ENCODE results near the gene GSC. TPM values are rescaled to one million over a fixed set of nuclear protein-coding genes. Genes with fewer than 3 reads are reported as not detected.

GSC gene
- not detected in 2 replicates for polyA plus RNA-seq (2013)

- Histone ChIP-seq H3K36me3 (ENCODE audit: control insufficient read depth in 1 of 2, insufficient read depth in 2 of 2, low read length in 2 of 2) (no peaks in the 10 kb centered on the region), H3K27me3 (ENCODE audit: insufficient read depth, low read length) (peaks cover 77% of the 10 kb centered on the region), H3K14ac (ENCODE audit: low read length) (no peak within 1 kb of the TSS), H3K27ac (ENCODE audit: low read depth, low read length) (no peak within 1 kb of the TSS), H3K4me3 (ENCODE audit: low read depth, low read length) (peak within 1 kb of the TSS; percentile 47), H3K79me2 (ENCODE audit: control insufficient read depth, insufficient read depth, low read length, poor library complexity) (no peaks in the 10 kb centered on the region), H3K23ac (ENCODE audit: low read length) (no peak within 1 kb of the TSS), H2BK120ac (ENCODE audit: insufficient read depth, low read length, poor library complexity) (no peak within 1 kb of the TSS), H3K18ac (ENCODE audit: low read length) (no peak within 1 kb of the TSS), H3K9ac (ENCODE audit: low read length) (no peak within 1 kb of the TSS), H2AFZ (ENCODE audit: insufficient read depth, low read length, poor library complexity) (no peak within 1 kb of the TSS), H4K8ac (ENCODE audit: low read depth, low read length) (no peak within 1 kb of the TSS), H4K12ac (ENCODE audit: low read depth, low read length) (no peak within 1 kb of the TSS), H3K9me3 (ENCODE audit: insufficient read depth, low read depth, low read length) (peaks cover 3% of the 10 kb centered on the region), H3K4me2 (ENCODE audit: low read length) (peak within 1 kb of the TSS; percentile 69), H2BK12ac (ENCODE audit: low read length) (no peak within 1 kb of the TSS), H2AK5ac (ENCODE audit: low read length) (no peak within 1 kb of the TSS), H4K91ac (ENCODE audit: low read depth, low read length) (no peak within 1 kb of the TSS), H3K4me1 (ENCODE audit: control insufficient read depth in 1 of 2, insufficient read depth in 2 of 2, low read length in 2 of 2) (peaks cover 9 to 14% of the 10 kb centered on the region in 2 experiments), H3K4ac (ENCODE audit: low read depth, low read length) (no peak within 1 kb of the TSS), H2BK5ac (ENCODE audit: low read depth, low read length, poor library complexity) (no peak within 1 kb of the TSS), H3K79me1 (ENCODE audit: low read length) (no peaks in the 10 kb centered on the region)
- peak in 1 of 2 donors; percentile 15 for DNase-seq
- WGBS (ENCODE audit: extremely low coverage, insufficient coverage, insufficient read length), result no CpG with 5 or more reads among the region's 96 CpGs
Measured at GRCh38 chr14:94769391-94770250, at the start of gene GSC. Gene GSC (minus strand): TSS chr14:94770113. CDS start chr14:94770015, 98 bp downstream.

DNA sequence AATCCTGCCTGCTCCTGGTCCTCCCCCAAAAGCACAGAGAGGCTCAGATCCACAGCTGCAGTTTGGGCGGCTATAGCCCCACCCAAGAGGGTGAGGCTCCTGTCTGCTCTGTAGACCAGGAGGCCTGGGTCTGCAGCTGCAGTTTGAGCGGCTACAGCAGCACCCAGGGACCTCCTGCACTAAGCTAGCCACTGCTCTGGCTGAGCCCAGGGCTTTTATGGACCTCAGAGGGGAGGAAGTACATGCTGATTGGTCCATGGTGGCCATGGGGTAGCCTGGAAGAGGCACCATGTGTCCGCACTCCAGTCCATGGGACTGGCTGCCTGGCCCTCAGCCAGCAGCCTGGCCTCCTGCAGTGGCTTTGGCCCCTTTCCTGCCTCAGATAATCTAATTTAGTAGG, 49.6 kb upstream of the GSC start:
- Histone ChIP-seq H3K9ac (ENCODE audit: low read length) (no peak overlapping the region), H3K4me1 (ENCODE audit: control insufficient read depth in 1 of 2, insufficient read depth in 2 of 2, low read length in 2 of 2) (no peaks in the 10 kb centered on the region), H3K18ac (ENCODE audit: low read length) (no peak overlapping the region), H2AK5ac (ENCODE audit: low read length) (no peak overlapping the region), H3K36me3 (ENCODE audit: control insufficient read depth in 1 of 2, insufficient read depth in 2 of 2, low read length in 2 of 2) (no peaks in the 10 kb centered on the region), H4K91ac (ENCODE audit: low read depth, low read length) (no peak overlapping the region), H3K4me2 (ENCODE audit: low read length) (no peak overlapping the region), H3K79me2 (ENCODE audit: control insufficient read depth, insufficient read depth, low read length, poor library complexity) (no peaks in the 10 kb centered on the region), H2BK120ac (ENCODE audit: insufficient read depth, low read length, poor library complexity) (no peak overlapping the region), H2AFZ (ENCODE audit: insufficient read depth, low read length, poor library complexity) (no peak overlapping the region), H3K14ac (ENCODE audit: low read length) (no peak overlapping the region), H3K4me3 (ENCODE audit: low read depth, low read length) (no peak overlapping the region), H2BK12ac (ENCODE audit: low read length) (no peak overlapping the region), H4K12ac (ENCODE audit: low read depth, low read length) (no peak overlapping the region), H3K23ac (ENCODE audit: low read length) (no peak overlapping the region), H3K9me3 (ENCODE audit: insufficient read depth, low read depth, low read length) (no peaks in the 10 kb centered on the region), H2BK5ac (ENCODE audit: low read depth, low read length, poor library complexity) (no peak overlapping the region), H3K27me3 (ENCODE audit: insufficient read depth, low read length) (no peaks in the 10 kb centered on the region), H3K4ac (ENCODE audit: low read depth, low read length) (no peak overlapping the region), H3K27ac (ENCODE audit: low read depth, low read length) (no peak overlapping the region), H4K8ac (ENCODE audit: low read depth, low read length) (no peak overlapping the region), H3K79me1 (ENCODE audit: low read length) (no peaks in the 10 kb centered on the region)
- DNase-seq, result no peak
- no CpG with 5 or more reads among the region's 3 CpGs for WGBS (ENCODE audit: extremely low coverage, insufficient coverage, insufficient read length)

DNA sequence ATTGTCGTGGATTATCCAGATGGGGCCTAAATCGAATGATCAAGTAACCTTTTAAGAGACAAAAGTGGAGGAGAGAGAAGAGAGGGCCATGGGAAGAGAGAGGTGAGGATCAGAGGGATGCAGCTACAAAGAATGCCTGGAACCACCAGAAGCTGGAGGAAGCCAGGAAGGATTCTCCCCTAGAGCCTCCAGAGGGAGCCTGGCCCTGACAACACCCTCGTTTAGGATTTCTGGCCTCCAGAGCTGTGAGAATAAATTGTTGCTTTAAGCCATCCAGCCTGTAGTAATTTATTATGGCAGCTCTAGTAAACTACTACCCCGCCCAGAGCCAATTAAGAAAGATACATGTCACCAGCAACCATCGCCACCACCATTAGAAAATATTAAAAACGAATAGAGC, 46.2 kb upstream of the GSC start:
- Histone ChIP-seq H3K4me2 (ENCODE audit: low read length) (no peak overlapping the region), H3K27me3 (ENCODE audit: insufficient read depth, low read length) (no peaks in the 10 kb centered on the region), H3K4ac (ENCODE audit: low read depth, low read length) (no peak overlapping the region), H3K9ac (ENCODE audit: low read length) (no peak overlapping the region), H3K79me2 (ENCODE audit: control insufficient read depth, insufficient read depth, low read length, poor library complexity) (no peaks in the 10 kb centered on the region), H2BK120ac (ENCODE audit: insufficient read depth, low read length, poor library complexity) (no peak overlapping the region), H3K27ac (ENCODE audit: low read depth, low read length) (no peak overlapping the region), H2AK5ac (ENCODE audit: low read length) (no peak overlapping the region), H3K18ac (ENCODE audit: low read length) (no peak overlapping the region), H4K12ac (ENCODE audit: low read depth, low read length) (no peak overlapping the region), H3K14ac (ENCODE audit: low read length) (no peak overlapping the region), H3K4me3 (ENCODE audit: low read depth, low read length) (no peak overlapping the region), H4K91ac (ENCODE audit: low read depth, low read length) (no peak overlapping the region), H2AFZ (ENCODE audit: insufficient read depth, low read length, poor library complexity) (no peak overlapping the region), H3K79me1 (ENCODE audit: low read length) (no peaks in the 10 kb centered on the region), H3K23ac (ENCODE audit: low read length) (no peak overlapping the region), H4K8ac (ENCODE audit: low read depth, low read length) (no peak overlapping the region), H3K9me3 (ENCODE audit: insufficient read depth, low read depth, low read length) (no peaks in the 10 kb centered on the region), H2BK12ac (ENCODE audit: low read length) (no peak overlapping the region), H3K4me1 (ENCODE audit: control insufficient read depth in 1 of 2, insufficient read depth in 2 of 2, low read length in 2 of 2) (no peaks in the 10 kb centered on the region), H3K36me3 (ENCODE audit: control insufficient read depth in 1 of 2, insufficient read depth in 2 of 2, low read length in 2 of 2) (no peaks in the 10 kb centered on the region), H2BK5ac (ENCODE audit: low read depth, low read length, poor library complexity) (no peak overlapping the region)
- no CpG with 5 or more reads among the region's 6 CpGs for WGBS (ENCODE audit: extremely low coverage, insufficient coverage, insufficient read length)
- DNase-seq, result no peak

GRCh38 chr14:94805680-94806288, 35.9 kb upstream of the GSC start:
- no CpG with 5 or more reads among the region's 5 CpGs for WGBS (ENCODE audit: extremely low coverage, insufficient coverage, insufficient read length)
- H3K23ac ChIP-seq (ENCODE audit: low read length), result no peak overlapping the region
- H3K18ac ChIP-seq (ENCODE audit: low read length), result no peak overlapping the region
- H3K27ac ChIP-seq (ENCODE audit: low read depth, low read length), result no peak overlapping the region
- no peak overlapping the region for H3K4me2 ChIP-seq (ENCODE audit: low read length)
- no peak overlapping the region for H2BK12ac ChIP-seq (ENCODE audit: low read length)
- no peak for DNase-seq
- H3K27me3 ChIP-seq (ENCODE audit: insufficient read depth, low read length), result no peaks in the 10 kb centered on the region
- no peaks in the 10 kb centered on the region for H3K79me1 ChIP-seq (ENCODE audit: low read length)
- no peak overlapping the region for H2AFZ ChIP-seq (ENCODE audit: insufficient read depth, low read length, poor library complexity)
- no peak overlapping the region for H2BK120ac ChIP-seq (ENCODE audit: insufficient read depth, low read length, poor library complexity)
- no peaks in the 10 kb centered on the region for H3K36me3 ChIP-seq (ENCODE audit: control insufficient read depth in 1 of 2, insufficient read depth in 2 of 2, low read length in 2 of 2)
- no peak overlapping the region for H2BK5ac ChIP-seq (ENCODE audit: low read depth, low read length, poor library complexity)
- H4K91ac ChIP-seq (ENCODE audit: low read depth, low read length), result no peak overlapping the region
- H3K9ac ChIP-seq (ENCODE audit: low read length), result no peak overlapping the region
- H2AK5ac ChIP-seq (ENCODE audit: low read length), result no peak overlapping the region
- no peak overlapping the region for H3K4ac ChIP-seq (ENCODE audit: low read depth, low read length)
- H4K12ac ChIP-seq (ENCODE audit: low read depth, low read length), result no peak overlapping the region
- H3K4me1 ChIP-seq (ENCODE audit: control insufficient read depth in 1 of 2, insufficient read depth in 2 of 2, low read length in 2 of 2), result no peaks in the 10 kb centered on the region
- no peaks in the 10 kb centered on the region for H3K9me3 ChIP-seq (ENCODE audit: insufficient read depth, low read depth, low read length)
- H3K14ac ChIP-seq (ENCODE audit: low read length), result no peak overlapping the region
- H4K8ac ChIP-seq (ENCODE audit: low read depth, low read length), result no peak overlapping the region
- H3K4me3 ChIP-seq (ENCODE audit: low read depth, low read length), result no peak overlapping the region
- H3K79me2 ChIP-seq (ENCODE audit: control insufficient read depth, insufficient read depth, low read length, poor library complexity), result no peaks in the 10 kb centered on the region
